Ovary (tissue), 3 donors: ENCODE measurements around the gene VPS33B.

Experiments used
- CTCF ChIP-seq, 3 donors: fragments of 450-650 bp in 2 of 3; fragments of 200-600 bp in 1 of 3; IDR thresholded peaks; one replicate each; pipeline versions ENCODE4 v1.5.1 to v1.8.0; 2016 to 2022; ENCODE audit warnings: antibody characterized with exemption in 3 of 3, mild to moderate bottlenecking in 1 of 3
- EP300 ChIP-seq: sonication (generic); formaldehyde crosslinking; IDR thresholded peaks from one replicate; pipeline ENCODE4 v1.6.1; 2017; ENCODE audit warnings: antibody characterized with exemption
- POLR2A ChIP-seq: fragments of 450-650 bp; IDR thresholded peaks from one replicate; pipeline ENCODE4 v1.6.1; 2017; ENCODE audit warnings: antibody characterized with exemption, mild to moderate bottlenecking, moderate library complexity
- donor health status: DM: no; HTN: no; CAD: no.

- TF ChIP-seq CTCF (IDR thresholded peaks at IDR 0.05) (no peak), POLR2A (no peak), EP300 (no peak)
Measured at GRCh38 chr15:90982135-90982534, 40.3 kb downstream of the VPS33B start.
